Measurements from ENCODE around the gene YPEL2.
"Not testable (repeated sequence)": the region's sequence is repeated elsewhere in the genome, so short reads cannot be mapped to it uniquely, and the experiment has no call there.

The YPEL2 gene

GRCh38 chr17:59380474-59380873 is 49.0 kb downstream of the YPEL2 start:
- DNase-seq: no peak

- peak; percentile 82 for DNase-seq
Observed at GRCh38 chr17:59381716-59382570, 50.5 kb downstream of the YPEL2 start.

GRCh38 chr17:59383893-59384292 is 52.4 kb downstream of the YPEL2 start:
- DNase-seq: no peak

- DNase-seq: no peak
Observed at GRCh38 chr17:59387351-59388068, 56.1 kb downstream of the YPEL2 start.

- DNase-seq: no peak
Observed at GRCh38 chr17:59388069-59388556, 56.7 kb downstream of the YPEL2 start.

GRCh38 chr17:59389066-59389465 is 57.6 kb downstream of the YPEL2 start:
- no peak for DNase-seq

- no peak for DNase-seq
Observed at GRCh38 chr17:59391021-59391420, 59.6 kb downstream of the YPEL2 start.

- no peak for DNase-seq
Observed at GRCh38 chr17:59392973-59393679, 61.7 kb downstream of the YPEL2 start.

GRCh38 chr17:59393742-59394410 is 62.4 kb downstream of the YPEL2 start:
- not testable (repeated sequence) for DNase-seq

GRCh38 chr17:59396134-59396826 is 64.8 kb downstream of the YPEL2 start:
- no peak for DNase-seq

- no peak for DNase-seq
Observed at GRCh38 chr17:59397316-59398073, 66.0 kb downstream of the YPEL2 start.

- no peak for DNase-seq
Observed at GRCh38 chr17:59399914-59400313, 68.5 kb downstream of the YPEL2 start.

GRCh38 chr17:59400858-59401257 is 69.4 kb downstream of the YPEL2 start:
- no peak for DNase-seq

GRCh38 chr17:59401274-59401673 is 69.8 kb downstream of the YPEL2 start:
- DNase-seq: no peak

- DNase-seq: no peak
Observed at GRCh38 chr17:59401725-59402124, 70.3 kb downstream of the YPEL2 start.

- DNase-seq: no peak
Observed at GRCh38 chr17:59402760-59403159, 71.3 kb downstream of the YPEL2 start.

- no peak for DNase-seq
Observed at GRCh38 chr17:59404471-59404870, 73.0 kb downstream of the YPEL2 start.

GRCh38 chr17:59405944-59406705 is 74.7 kb downstream of the YPEL2 start:
- no peak for DNase-seq

GRCh38 chr17:59406808-59407381 is 75.4 kb downstream of the YPEL2 start:
- DNase-seq: peak; percentile 66
